HepG2 (cell line): ENCODE measurements around the gene RASD2. TPM values are rescaled to one million over a fixed set of nuclear protein-coding genes. Genes with fewer than 3 reads are reported as not detected.
A peak's percentile ranks its signal among the peaks of the same experiment; 100 is the strongest.

Experiments used
- ATAC-seq: fragments of 200-7000 bp; cut with Tn5 transposase; 3 replicates; pipeline ENCODE4 v1.9.1; 2020; ENCODE audit warnings: mild to moderate bottlenecking, moderate library complexity
- BruUV-seq: library from RNA; stranded (reverse); fragments of 400-500 nt; replicated peaks from 2 replicates; lab custom pipeline; 2021; lab: Mats Ljungman, UMichigan
- CTCF ChIA-PET: fragments of 300-600 bp; formaldehyde crosslinking; extraction: SDS; loops from one replicate; lab custom pipeline; 2021; ENCODE audit warnings: low total read pairs, inconsistent platforms, low intra/inter-chr PET ratio; lab: Yijun Ruan, JAX
- POLR2A ChIA-PET: fragments of 350-600 bp; sonication (Branson Sonifier 250); formaldehyde crosslinking; loops from one replicate; lab custom pipeline; 2020; ENCODE audit warnings: antibody characterized with exemption, inconsistent platforms; lab: Yijun Ruan, JAX
- DNase-seq: peaks from one replicate; pipeline ENCODE4 v3.0.0-alpha.2; 2015; ENCODE audit warnings: low spot score
- FAIRE-seq: peaks from 3 replicates; lab custom pipeline; 2011; peaks lifted over from hg19 to GRCh38; lab: Jason Lieb, UNC
- H2AFZ ChIP-seq: one replicate; pipeline ENCODE4 v1.6.1; 2011; ENCODE audit warnings: low read length, inconsistent platforms
- H3K27ac ChIP-seq: fragments of 300-600 bp; 3 replicates; pipeline ENCODE4 v1.8.0; 2011; ENCODE audit warnings: mixed run types, mild to moderate bottlenecking, mixed read lengths, low read length, inconsistent platforms; ENCODE audit not compliant: insufficient read depth; ENCODE audit errors: extremely low read length
- H3K27me3 ChIP-seq, 2 experiments: fragments of 200-600 bp in 1 of 2; 2 replicates in 1 of 2; 3 replicates in 1 of 2; pipeline versions ENCODE4 v1.6.0 to v1.8.0; 2011; ENCODE audit warnings: low read length in 2 of 2, mild to moderate bottlenecking in 2 of 2, moderate library complexity in 2 of 2, inconsistent platforms in 1 of 2; ENCODE audit not compliant: insufficient read depth in 2 of 2, control insufficient read depth in 1 of 2
- H3K36me3 ChIP-seq, 2 experiments: fragments of 200-600 bp in 1 of 2; replicated peaks in 1 of 2; 2 replicates in 1 of 2; 3 replicates in 1 of 2; pipeline versions ENCODE4 v1.5.1 to v1.8.0; 2011; ENCODE audit warnings: low read length in 2 of 2, inconsistent platforms in 1 of 2; ENCODE audit not compliant: insufficient read depth in 2 of 2, control insufficient read depth in 1 of 2
- H3K4me1 ChIP-seq: 2 replicates; pipeline ENCODE4 v1.5.1; 2012; ENCODE audit warnings: low read length, inconsistent platforms; ENCODE audit not compliant: insufficient read depth
- H3K4me2 ChIP-seq: 2 replicates; pipeline ENCODE4 v1.6.0; 2011; ENCODE audit warnings: low read depth, low read length, inconsistent platforms
- H3K4me3 ChIP-seq, 3 experiments: fragments of 200-600 bp in 1 of 3; sonication (generic), shearing (Covaris generic) in 1 of 3; replicated peaks in 1 of 3; 2 replicates each; pipeline ENCODE4 v1.5.1; 2011 to 2016; ENCODE audit warnings: low read length in 3 of 3, inconsistent platforms in 2 of 3, low read depth in 2 of 3, mild to moderate bottlenecking in 2 of 3, control low read depth in 1 of 3, mixed read lengths in 1 of 3; ENCODE audit not compliant: insufficient read depth in 1 of 3
- H3K79me2 ChIP-seq: one replicate; pipeline ENCODE4 v1.6.1; 2011; ENCODE audit warnings: low read length, inconsistent platforms; ENCODE audit not compliant: insufficient read depth
- H3K9ac ChIP-seq: 2 replicates; pipeline ENCODE4 v1.6.0; 2011; ENCODE audit warnings: mild to moderate bottlenecking, low read depth, low read length, inconsistent platforms; ENCODE audit not compliant: insufficient read depth
- H3K9me3 ChIP-seq: 2 replicates; pipeline ENCODE4 v1.5.1; 2012; ENCODE audit warnings: mild to moderate bottlenecking, low read length
- H4K20me1 ChIP-seq: 2 replicates; pipeline ENCODE4 v1.6.0; 2011; ENCODE audit warnings: inconsistent platforms, mild to moderate bottlenecking, low read length, moderate library complexity; ENCODE audit not compliant: insufficient read depth
- CSRNP1 ChIP-seq: sonication (generic); formaldehyde crosslinking; IDR thresholded peaks from 2 replicates; pipeline ENCODE4 v1.8.1; 2023; ENCODE audit warnings: mild to moderate bottlenecking, missing genetic modification reagents
- IRF2 ChIP-seq: IDR thresholded peaks from 2 replicates; pipeline ENCODE4 v1.6.1; 2018; ENCODE audit warnings: missing genetic modification reagents, missing compliant biosample characterization
- PHB2 ChIP-seq: fragments of 450-650 bp; IDR thresholded peaks from 2 replicates; pipeline ENCODE4 v1.6.1; 2018; ENCODE audit not compliant: partially characterized antibody
- ZFP36 ChIP-seq: fragments of 150-350 bp; IDR thresholded peaks from 2 replicates; pipeline ENCODE4 v1.6.1; 2018; ENCODE audit warnings: borderline replicate concordance, low read length, low read depth; ENCODE audit not compliant: partially characterized antibody
- ZMYM3 ChIP-seq: sonication (generic); formaldehyde crosslinking; IDR thresholded peaks from 2 replicates; pipeline ENCODE4 v1.5.1; 2020; ENCODE audit warnings: mild to moderate bottlenecking, missing genetic modification reagents
- ZNF768 ChIP-seq: sonication (generic); formaldehyde crosslinking; IDR thresholded peaks from 2 replicates; pipeline ENCODE4 v1.4.0; 2020; ENCODE audit warnings: missing genetic modification reagents
- ZSCAN22 ChIP-seq: sonication (generic); formaldehyde crosslinking; IDR thresholded peaks from 2 replicates; pipeline ENCODE4 v1.4.0; 2020; ENCODE audit warnings: mild to moderate bottlenecking, missing genetic modification reagents
- WGBS: methylation state at CpG from one replicate; pipeline ENCODE4 v1.1.6; 2017; ENCODE audit warnings: low lambda C conversion rate; 5-methylcytosine and 5-hydroxymethylcytosine counted together
- in situ Hi-C: cut with HindIII; loops from 2 replicates; pipeline ENCODE4 v1.10.0; 2017; ENCODE audit warnings: low pct_unique_long_range_greater_than_20kb; ENCODE audit not compliant: extremely low pct_ligation_motif_present
- intact Hi-C: fragments of 100-400 bp; cut with micrococcal nuclease; formaldehyde crosslinking; loops from one replicate; pipeline ENCODE4 v1.10.0; 2022; ENCODE audit not compliant: unreplicated experiment
- polyA plus RNA-seq, 8 experiments: library from polyadenylated mRNA; depleted of rRNA in 3 of 8; stranded (reverse) in 7 of 8; unstranded in 1 of 8; fragments of >200 nt; fragmentation: Illumina TruSeq in 4 of 8; extraction: Trizol in 4 of 8; gene quantifications; 2 replicates each; pipeline versions ENCODE4 v1.2.1 to v1.2.3, GENCODE V29; 2011 to 2016; ENCODE audit warnings: low read depth in 4 of 8, missing spikeins in 1 of 8, mixed read lengths in 1 of 8; ENCODE audit not compliant: insufficient read depth in 1 of 8
- total RNA-seq, 5 experiments: library from RNA; depleted of rRNA; stranded (reverse); fragments of >200 nt; fragmentation: Illumina TruSeq; extraction: Trizol; gene quantifications; 2 replicates each; pipeline ENCODE4 v1.2.3, GENCODE V29; 2016; ENCODE audit warnings: low read depth in 1 of 5
- TF ChIP-seq, protein P1 (sequence below): IDR thresholded peaks from 2 replicates; pipeline ENCODE4 v1.6.1; 2012; ENCODE audit warnings: low read length, improper control_type of control experiment

The RASD2 gene
- total and polyA plus RNA-seq, 2 of the 13 experiments (the other 11 are each of a cell fraction or from before 2014, with no cell fraction given): not detected

GRCh38 chr22:35542939-35543516 lies 2.4 kb downstream of the RASD2 start:
- DNase-seq: no peak
- no peaks in the 10 kb centered on the region for H3K9me3 ChIP-seq
- H3K9ac ChIP-seq: no peak overlapping the region
- in situ Hi-C loops: no loop called here
- no peak overlapping the region for H3K4me3 ChIP-seq
- no peak overlapping the region for H3K27ac ChIP-seq
- no peak for ATAC-seq
- POLR2A ChIA-PET: no interaction called here
- no peaks in the 10 kb centered on the region for H3K36me3 ChIP-seq
- H3K27me3 ChIP-seq: peaks cover 10 to 79% of the 10 kb centered on the region in 2 experiments
- TF ChIP-seq ZNF768 (CRISPR knock-in tag): peak; percentile 92
- no peak for TF ChIP-seq PHB2
- 0 out of 2 replicates have a peak, but pooled peaks have one; percentile 17 for TF ChIP-seq ZMYM3 (CRISPR knock-in tag)
- no peak overlapping the region for H2AFZ ChIP-seq
- CTCF ChIA-PET: no interaction called here
- no peak overlapping the region for H3K4me2 ChIP-seq
- peaks cover 16% of the 10 kb centered on the region; the same call in 1 of the 2 replicates for H3K4me1 ChIP-seq
- no TSS peak for BruUV-seq
- intact Hi-C loops: no loop called here
- WGBS: 3% methylated on average over 3 of the region's 6 CpGs
- FAIRE-seq: no peak
- H3K79me2 ChIP-seq: no peaks in the 10 kb centered on the region
- H4K20me1 ChIP-seq: no peaks in the 10 kb centered on the region

DNA sequence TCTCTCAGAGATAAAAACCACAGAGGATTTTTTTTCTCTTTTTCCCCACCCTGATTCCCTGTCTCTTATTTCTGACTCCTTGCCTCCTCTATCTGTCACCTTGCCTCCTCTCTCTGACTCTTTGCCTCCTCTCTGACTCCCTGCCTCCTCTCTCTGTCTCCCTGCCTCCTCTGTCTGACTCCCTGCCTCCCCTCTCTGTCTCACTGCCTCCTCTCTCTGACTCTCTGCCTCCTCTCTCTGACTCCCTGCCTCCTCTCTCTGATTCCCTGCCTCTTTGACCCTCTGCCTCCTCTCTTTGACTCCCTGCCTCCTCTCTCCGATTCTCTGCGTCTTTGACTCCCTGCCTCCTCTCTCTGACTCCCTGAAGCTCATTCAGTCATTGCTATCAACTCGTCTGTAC lies 3.1 kb downstream of the RASD2 start:
- intact Hi-C loops (no loop called here), in situ Hi-C loops (no loop called here)
- DNase-seq (no peak), FAIRE-seq (no peak), ATAC-seq (no peak)
- Histone ChIP-seq H2AFZ (no peak overlapping the region), H3K4me3 (no peak overlapping the region), H4K20me1 (no peaks in the 10 kb centered on the region), H3K4me2 (no peak overlapping the region), H3K79me2 (no peaks in the 10 kb centered on the region), H3K4me1 (peaks cover 16% of the 10 kb centered on the region; the same call in 1 of the 2 replicates), H3K9ac (no peak overlapping the region), H3K36me3 (no peaks in the 10 kb centered on the region), H3K9me3 (no peaks in the 10 kb centered on the region), H3K27ac (no peak overlapping the region), H3K27me3 (peaks cover 10 to 86% of the 10 kb centered on the region in 2 experiments)
- TF ChIP-seq CSRNP1 (CRISPR knock-in tag): no peak
- no peak for TF ChIP-seq IRF2 (CRISPR knock-in tag)
- TF ChIP-seq, protein P1, sequence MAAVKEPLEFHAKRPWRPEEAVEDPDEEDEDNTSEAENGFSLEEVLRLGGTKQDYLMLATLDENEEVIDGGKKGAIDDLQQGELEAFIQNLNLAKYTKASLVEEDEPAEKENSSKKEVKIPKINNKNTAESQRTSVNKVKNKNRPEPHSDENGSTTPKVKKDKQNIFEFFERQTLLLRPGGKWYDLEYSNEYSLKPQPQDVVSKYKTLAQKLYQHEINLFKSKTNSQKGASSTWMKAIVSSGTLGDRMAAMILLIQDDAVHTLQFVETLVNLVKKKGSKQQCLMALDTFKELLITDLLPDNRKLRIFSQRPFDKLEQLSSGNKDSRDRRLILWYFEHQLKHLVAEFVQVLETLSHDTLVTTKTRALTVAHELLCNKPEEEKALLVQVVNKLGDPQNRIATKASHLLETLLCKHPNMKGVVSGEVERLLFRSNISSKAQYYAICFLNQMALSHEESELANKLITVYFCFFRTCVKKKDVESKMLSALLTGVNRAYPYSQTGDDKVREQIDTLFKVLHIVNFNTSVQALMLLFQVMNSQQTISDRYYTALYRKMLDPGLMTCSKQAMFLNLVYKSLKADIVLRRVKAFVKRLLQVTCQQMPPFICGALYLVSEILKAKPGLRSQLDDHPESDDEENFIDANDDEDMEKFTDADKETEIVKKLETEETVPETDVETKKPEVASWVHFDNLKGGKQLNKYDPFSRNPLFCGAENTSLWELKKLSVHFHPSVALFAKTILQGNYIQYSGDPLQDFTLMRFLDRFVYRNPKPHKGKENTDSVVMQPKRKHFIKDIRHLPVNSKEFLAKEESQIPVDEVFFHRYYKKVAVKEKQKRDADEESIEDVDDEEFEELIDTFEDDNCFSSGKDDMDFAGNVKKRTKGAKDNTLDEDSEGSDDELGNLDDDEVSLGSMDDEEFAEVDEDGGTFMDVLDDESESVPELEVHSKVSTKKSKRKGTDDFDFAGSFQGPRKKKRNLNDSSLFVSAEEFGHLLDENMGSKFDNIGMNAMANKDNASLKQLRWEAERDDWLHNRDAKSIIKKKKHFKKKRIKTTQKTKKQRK: no peak
- TF ChIP-seq ZSCAN22 (CRISPR knock-in tag): peak; percentile 97
- TF ChIP-seq ZFP36: peak; percentile 41
- 2% methylated on average over 3 of the region's 3 CpGs for WGBS
- BruUV-seq: no TSS peak
- ChIA-PET POLR2A (no interaction called here), CTCF (no interaction called here)
